ENCODE measurements around the gene FAM234B.
"Not testable (repeated sequence)": the region's sequence is repeated elsewhere in the genome, so short reads cannot be mapped to it uniquely, and the experiment has no call there.

FAM234B gene

DNA sequence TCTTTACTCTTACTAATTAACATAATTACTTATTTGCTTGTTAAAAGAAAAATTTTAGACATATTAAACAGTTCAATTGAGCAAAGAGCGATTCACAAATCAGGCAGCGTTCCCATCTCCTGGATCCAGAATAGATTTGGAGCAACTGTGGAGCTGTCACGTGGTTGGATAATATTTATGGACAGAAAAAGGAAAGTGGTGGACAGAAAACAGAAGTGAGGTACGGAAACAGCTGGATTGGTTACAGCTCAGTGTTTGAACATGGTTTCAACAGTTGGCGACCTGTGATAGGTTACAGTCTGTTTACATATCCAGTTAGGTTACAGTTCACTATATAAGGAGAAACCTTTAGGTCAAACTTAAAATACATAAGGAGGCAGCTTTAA lies 19.7 kb upstream of the FAM234B start:
- DNase-seq = peak; percentile 17 to 42

DNA sequence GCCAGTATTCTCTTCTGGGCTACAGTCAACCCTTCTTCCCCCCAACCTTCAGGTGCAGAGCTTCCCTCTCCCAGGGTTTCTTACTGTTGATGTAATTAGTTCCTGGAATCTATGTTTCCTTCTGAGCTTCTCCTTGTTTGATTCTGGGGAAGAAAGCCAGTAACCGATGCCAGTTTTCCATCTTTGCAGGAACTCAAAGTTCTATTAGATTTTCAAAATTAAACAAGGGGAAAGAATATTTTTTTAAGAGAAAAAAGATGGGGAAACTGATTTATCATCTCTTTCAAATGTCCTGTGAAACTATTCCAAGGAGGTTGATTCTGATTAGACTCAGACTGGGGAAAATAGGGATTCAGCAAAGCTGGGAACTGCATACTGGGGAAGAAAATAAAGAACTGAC lies 17.9 kb upstream of the FAM234B start:
- no peak for DNase-seq

GRCh38 chr12:13027032-13027431 lies 17.1 kb upstream of the FAM234B start:
- no peak for DNase-seq

GRCh38 chr12:13027508-13027907 lies 16.7 kb upstream of the FAM234B start:
- DNase-seq = no peak

- DNase-seq = no peak
Observed at GRCh38 chr12:13028825-13029570, 15.2 kb upstream of the FAM234B start.

- DNase-seq = no peak
Observed at GRCh38 chr12:13030541-13031291, 13.5 kb upstream of the FAM234B start.

DNA sequence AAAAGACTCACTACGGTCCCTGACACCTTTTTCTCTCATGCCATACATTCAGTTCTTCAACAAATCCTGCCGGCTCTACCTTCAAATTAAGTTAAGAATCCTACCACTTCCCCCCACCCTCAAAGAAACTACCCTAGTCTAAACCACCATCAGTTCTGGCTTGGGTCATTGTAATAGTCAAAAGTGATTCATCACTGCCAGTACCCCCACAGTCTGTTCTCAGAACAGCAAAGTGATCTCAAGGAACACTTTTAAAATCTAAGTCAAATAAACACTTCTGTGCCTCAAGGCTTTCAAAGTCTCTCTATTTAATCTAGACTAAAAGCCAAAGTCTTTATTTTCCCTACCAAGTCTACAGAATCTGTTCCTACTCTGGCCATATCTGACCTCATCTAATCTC lies 12.0 kb upstream of the FAM234B start:
- DNase-seq = no peak

- no peak for DNase-seq
Observed at GRCh38 chr12:13033476-13033875, 10.7 kb upstream of the FAM234B start.

DNA sequence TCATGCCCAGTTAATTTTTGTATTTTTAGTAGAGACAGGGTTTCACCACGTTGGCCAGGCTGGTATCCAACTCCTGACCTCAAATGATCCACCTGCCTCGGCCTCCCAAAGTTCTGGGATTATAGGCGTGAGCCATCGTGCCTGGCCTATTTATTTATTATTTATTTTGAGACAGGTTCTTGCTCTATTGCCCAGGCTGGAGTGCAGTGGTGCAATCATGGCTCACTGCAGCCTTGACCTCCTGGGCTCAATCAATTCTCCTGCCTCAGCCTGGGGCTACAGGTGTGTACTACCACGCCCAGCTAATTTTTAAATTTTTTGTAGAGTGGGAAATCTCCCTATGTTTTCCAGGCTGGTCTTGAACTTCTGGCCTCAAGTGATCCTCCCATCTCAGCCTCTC lies 8.8 kb upstream of the FAM234B start:
- DNase-seq = not testable (repeated sequence)

- no peak for DNase-seq
Observed at GRCh38 chr12:13036881-13037280, 7.3 kb upstream of the FAM234B start.

DNA sequence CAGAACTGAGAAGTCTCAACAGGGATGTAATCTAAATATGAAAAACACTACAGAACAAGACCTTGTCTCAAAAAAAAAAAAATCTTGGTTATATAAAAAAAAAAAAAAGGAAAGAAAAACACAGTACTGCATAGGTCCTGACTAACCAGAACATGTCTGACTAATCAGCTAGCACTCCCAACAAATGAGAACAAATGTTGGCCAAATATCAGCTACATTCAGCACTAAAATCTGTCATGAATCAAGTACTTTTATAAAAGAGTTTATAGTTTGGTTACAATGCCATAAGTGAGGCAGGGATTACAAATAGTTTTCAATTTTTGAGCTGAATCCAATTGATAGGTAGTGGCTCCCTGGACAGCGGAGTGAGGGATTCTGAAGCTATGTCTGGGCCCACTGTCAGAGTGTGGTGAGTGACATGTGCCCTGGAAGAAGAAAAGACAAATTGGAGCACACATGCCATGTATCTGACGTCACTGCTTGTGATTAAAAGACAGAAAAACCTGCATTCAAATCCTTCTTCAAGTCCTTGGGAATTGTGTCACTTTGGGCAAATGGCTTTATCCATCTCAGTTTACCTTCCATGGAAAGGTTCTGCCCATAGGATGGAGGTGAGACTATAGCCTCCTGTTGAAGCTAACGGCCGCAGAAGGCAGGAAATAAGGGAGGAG lies 5.6 kb upstream of the FAM234B start:
- DNase-seq = no peak

DNA sequence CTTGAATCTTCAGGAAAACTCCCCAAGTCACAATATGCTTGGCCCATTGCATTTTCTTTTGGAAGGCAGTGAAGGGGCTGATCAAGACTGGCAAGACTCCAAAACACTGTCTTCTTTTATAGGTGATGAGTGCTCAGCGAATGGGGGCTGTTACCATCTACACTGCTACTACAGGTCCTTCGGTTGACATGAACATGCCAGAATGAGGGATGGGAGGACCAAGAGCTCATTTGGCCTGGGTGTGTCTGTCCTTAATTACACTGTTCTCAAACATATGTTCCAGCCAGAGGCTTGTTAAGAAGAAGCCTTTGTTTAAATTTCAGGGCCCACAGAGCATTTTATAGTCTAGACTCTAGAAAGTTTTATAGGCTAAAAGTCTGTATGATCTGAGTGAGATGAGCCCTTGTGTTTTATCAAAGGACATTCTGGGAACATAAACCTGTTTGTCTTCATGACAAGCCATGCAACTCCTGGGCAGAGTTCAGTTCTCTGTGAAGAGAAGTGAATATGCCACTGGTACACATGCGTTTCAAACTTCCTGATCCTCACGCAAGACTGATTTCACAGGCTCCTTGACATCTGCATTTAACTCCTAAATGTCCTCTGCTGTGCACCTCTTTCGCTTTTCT lies 4.7 kb upstream of the FAM234B start:
- no peak for DNase-seq

GRCh38 chr12:13041224-13041623 lies 3.0 kb upstream of the FAM234B start:
- DNase-seq = no peak

- no peak for DNase-seq
Observed at GRCh38 chr12:13042666-13043230, 1.4 kb upstream of the FAM234B start.

DNA sequence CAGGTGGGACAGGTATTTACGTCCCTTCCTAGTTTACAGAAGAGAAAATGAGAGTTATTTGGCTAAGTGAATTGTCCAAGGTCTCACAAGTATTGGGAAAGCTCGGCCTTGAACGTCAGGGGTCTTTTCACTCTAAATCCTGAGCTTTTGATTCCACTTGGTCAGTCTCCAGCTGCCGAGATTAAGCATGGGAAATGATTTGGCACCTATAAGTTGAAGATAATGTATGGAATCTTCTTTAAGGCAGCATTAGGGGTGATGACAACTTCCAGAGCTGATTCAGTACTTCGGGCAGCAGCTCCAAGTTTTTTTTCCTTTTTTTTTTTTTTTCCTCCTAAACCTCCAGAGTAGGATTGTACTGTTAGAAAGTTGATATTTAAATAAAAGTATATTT lies 722 bp downstream of the FAM234B start:
- no peak for DNase-seq

- DNase-seq = no peak
Observed at GRCh38 chr12:13045816-13046215, 1.6 kb downstream of the FAM234B start.

GRCh38 chr12:13046964-13047363 lies 2.8 kb downstream of the FAM234B start:
- DNase-seq = no peak

- DNase-seq = no peak
Observed at GRCh38 chr12:13049816-13050215, 5.6 kb downstream of the FAM234B start.

DNA sequence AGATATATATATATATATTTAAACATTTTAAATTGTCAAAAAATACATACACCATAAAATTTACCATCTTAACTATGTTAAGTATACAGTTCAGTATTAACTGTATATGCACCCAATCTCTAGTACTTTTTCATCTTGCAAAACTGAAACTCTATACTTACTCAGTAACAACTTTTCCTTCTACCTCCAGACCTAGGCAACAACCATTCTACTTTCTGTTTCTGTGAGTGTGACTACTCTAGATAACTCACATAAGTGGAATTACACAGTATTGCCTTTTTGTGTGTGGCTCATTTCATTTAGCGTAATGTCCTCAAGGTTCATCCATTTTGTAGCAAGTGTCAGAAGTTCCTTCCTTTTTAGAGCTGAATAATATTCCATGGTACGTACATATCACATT lies 8.2 kb downstream of the FAM234B start:
- no peak for DNase-seq

GRCh38 chr12:13053617-13054016 lies 9.4 kb downstream of the FAM234B start:
- DNase-seq = not testable (repeated sequence)

DNA sequence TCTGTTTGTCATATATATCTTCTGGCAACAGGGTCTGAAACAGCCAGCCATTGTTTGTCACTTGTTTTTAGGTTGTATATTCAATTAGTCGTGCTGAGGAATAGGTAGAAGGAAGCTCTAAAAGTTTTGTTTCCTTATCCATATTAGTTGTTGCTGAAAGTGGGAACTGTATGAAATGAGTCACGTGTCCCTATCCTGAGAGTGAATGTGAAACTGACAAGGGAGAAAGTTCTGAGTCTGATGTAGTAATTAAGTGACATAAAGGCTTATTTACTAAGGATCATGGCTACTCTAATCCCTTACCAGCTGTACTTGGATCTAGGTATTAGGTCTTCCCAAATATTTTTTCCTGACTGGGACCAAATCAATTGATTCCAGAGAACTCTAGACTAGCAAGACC lies 16.4 kb downstream of the FAM234B start:
- peak; percentile 22 to 42 for DNase-seq

DNA sequence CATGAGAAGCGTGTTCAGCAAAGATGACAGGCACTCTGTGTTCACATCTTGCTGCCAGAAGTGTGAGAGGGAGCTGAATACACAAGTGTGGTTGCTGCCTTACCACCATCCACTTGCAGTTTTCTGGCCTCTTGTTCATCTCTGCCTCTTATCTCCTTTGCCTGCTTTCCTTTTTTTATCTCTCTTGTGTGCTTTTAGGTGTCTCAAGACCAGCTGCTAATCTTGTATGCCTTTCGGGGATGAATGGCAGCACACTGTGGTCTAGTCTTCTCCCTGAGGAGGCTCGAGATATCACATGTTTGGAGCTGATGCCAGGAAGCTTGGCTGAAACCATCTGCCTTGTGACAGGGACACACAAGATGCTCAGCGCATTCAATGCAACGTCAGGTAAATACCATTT lies 17.2 kb downstream of the FAM234B start:
- DNase-seq = no peak

- no peak for DNase-seq
Observed at GRCh38 chr12:13062669-13063068, 18.5 kb downstream of the FAM234B start.
